G401.6 (cell line): ENCODE measurements around the gene NOG.

ENCODE experiments used
- FAIRE-seq: peaks from 2 replicates; lab custom pipeline; 2012; peaks lifted over from hg19 to GRCh38; lab: Jason Lieb, UNC

NOG gene

GRCh38 chr17:56593646-56594319 is at the start of gene NOG:
NOG (plus strand) TSS chr17:56593699; CDS start chr17:56594224, 525 bp downstream.
- FAIRE-seq = no peak

- no peak for FAIRE-seq
Observed at GRCh38 chr17:56545106-56545505, 48.4 kb upstream of the NOG start.

- FAIRE-seq = no peak
Observed at GRCh38 chr17:56545930-56546329, 47.6 kb upstream of the NOG start.

- no peak for FAIRE-seq
Observed at GRCh38 chr17:56548661-56549060, 44.8 kb upstream of the NOG start.

GRCh38 chr17:56549501-56549900 is 44.0 kb upstream of the NOG start:
- FAIRE-seq = no peak

GRCh38 chr17:56557682-56558081 is 35.8 kb upstream of the NOG start:
- FAIRE-seq = no peak

- FAIRE-seq = no peak
Observed at GRCh38 chr17:56558088-56558487, 35.4 kb upstream of the NOG start.

- no peak for FAIRE-seq
Observed at GRCh38 chr17:56570199-56570598, 23.3 kb upstream of the NOG start.

- no peak for FAIRE-seq
Observed at GRCh38 chr17:56571456-56571855, 22.0 kb upstream of the NOG start.

GRCh38 chr17:56577190-56577842 is 16.2 kb upstream of the NOG start:
- FAIRE-seq = no peak

GRCh38 chr17:56577843-56578204 is 15.7 kb upstream of the NOG start:
- FAIRE-seq = no peak

- FAIRE-seq = no peak
Observed at GRCh38 chr17:56581635-56582627, 11.6 kb upstream of the NOG start.

GRCh38 chr17:56583772-56584171 is 9.7 kb upstream of the NOG start:
- no peak for FAIRE-seq

GRCh38 chr17:56587298-56587697 is 6.2 kb upstream of the NOG start:
- FAIRE-seq = no peak

- no peak for FAIRE-seq
Observed at GRCh38 chr17:56592487-56593085, 913 bp upstream of the NOG start.

GRCh38 chr17:56593086-56593645 is 333 bp upstream of the NOG start:
- FAIRE-seq = no peak

GRCh38 chr17:56594320-56595107 is 1.0 kb downstream of the NOG start:
- FAIRE-seq = no peak

- no peak for FAIRE-seq
Observed at GRCh38 chr17:56595108-56595418, 1.6 kb downstream of the NOG start.

- FAIRE-seq = no peak
Observed at GRCh38 chr17:56595831-56596690, 2.6 kb downstream of the NOG start.

- FAIRE-seq = no peak
Observed at GRCh38 chr17:56596691-56597494, 3.4 kb downstream of the NOG start.
